ENCODE measurements around the gene KIF3C.
"Not testable (repeated sequence)": the region's sequence is repeated elsewhere in the genome, so short reads cannot be mapped to it uniquely, and the experiment has no call there.

Gene KIF3C

GRCh38 chr2:25915944-25916772, 66.1 kb downstream of the KIF3C start:
- not testable (repeated sequence) for DNase-seq (ENCODE audit: low read depth)

GRCh38 chr2:25915411-25915810, 66.9 kb downstream of the KIF3C start:
- DNase-seq (ENCODE audit: low read depth), result not testable (repeated sequence)

GRCh38 chr2:25913696-25913973, 68.7 kb downstream of the KIF3C start:
- not testable (repeated sequence) for DNase-seq (ENCODE audit: low read depth)

- DNase-seq (ENCODE audit: low read depth), result peak; percentile 28
Measured at GRCh38 chr2:25912851-25913695, 69.2 kb downstream of the KIF3C start.

- DNase-seq (ENCODE audit: low read depth), result not testable (repeated sequence)
Measured at GRCh38 chr2:25909574-25909973, 72.7 kb downstream of the KIF3C start.

- DNase-seq (ENCODE audit: low read depth), result no peak
Measured at GRCh38 chr2:25905126-25905525, 77.2 kb downstream of the KIF3C start.

- DNase-seq (ENCODE audit: low read depth), result no peak
Measured at GRCh38 chr2:25903216-25903776, 79.0 kb downstream of the KIF3C start.

- no peak for DNase-seq (ENCODE audit: low read depth)
Measured at GRCh38 chr2:25899404-25899970, 82.8 kb downstream of the KIF3C start.

GRCh38 chr2:25897506-25897905, 84.8 kb downstream of the KIF3C start:
- no peak for DNase-seq (ENCODE audit: low read depth)

GRCh38 chr2:25896308-25896707, 86.0 kb downstream of the KIF3C start:
- not testable (repeated sequence) for DNase-seq (ENCODE audit: low read depth)

GRCh38 chr2:25895610-25896009, 86.7 kb downstream of the KIF3C start:
- DNase-seq (ENCODE audit: low read depth), result no peak

GRCh38 chr2:25895018-25895417, 87.3 kb downstream of the KIF3C start:
- DNase-seq (ENCODE audit: low read depth), result no peak

- peak; percentile 41 for DNase-seq (ENCODE audit: low read depth)
Measured at GRCh38 chr2:25894135-25894830, 88.0 kb downstream of the KIF3C start.

GRCh38 chr2:25891672-25892071, 90.6 kb downstream of the KIF3C start:
- DNase-seq (ENCODE audit: low read depth), result no peak

GRCh38 chr2:25887624-25888242, 94.6 kb downstream of the KIF3C start:
- no peak for DNase-seq (ENCODE audit: low read depth)

- DNase-seq (ENCODE audit: low read depth), result peak; percentile 88
Measured at GRCh38 chr2:25885933-25886332, 96.4 kb downstream of the KIF3C start.

- no peak for DNase-seq (ENCODE audit: low read depth)
Measured at GRCh38 chr2:25881764-25882163, 100.5 kb downstream of the KIF3C start.

- peak; percentile 78 for DNase-seq (ENCODE audit: low read depth)
Measured at GRCh38 chr2:25879133-25879730, 103.1 kb downstream of the KIF3C start.

- DNase-seq (ENCODE audit: low read depth), result peak; percentile 99
Measured at GRCh38 chr2:25878361-25879132, 103.8 kb downstream of the KIF3C start, which contains the start of gene ASXL2. ASXL2 (minus strand) TSS chr2:25878487; CDS start chr2:25878222, 265 bp downstream.
